Fibroblast of skin of abdomen (primary cell): ENCODE results near the gene GALNT13.

ENCODE experiments used
- DNase-seq: peaks from one replicate; pipeline ENCODE4 v3.0.0-alpha.2; 2013

Gene GALNT13

GRCh38 chr2:153946036-153946435 is 74.3 kb downstream of the GALNT13 start:
- no peak for DNase-seq

- DNase-seq = no peak
Measured at GRCh38 chr2:153953761-153954160, 82.0 kb downstream of the GALNT13 start.

GRCh38 chr2:153963256-153963655 is 91.5 kb downstream of the GALNT13 start:
- DNase-seq = no peak

GRCh38 chr2:153967248-153967973 is 95.7 kb downstream of the GALNT13 start:
- no peak for DNase-seq

GRCh38 chr2:153971250-153971649 is 99.5 kb downstream of the GALNT13 start:
- DNase-seq = no peak

GRCh38 chr2:153971855-153972254 is 100.1 kb downstream of the GALNT13 start:
- no peak for DNase-seq

GRCh38 chr2:153972412-153972811 is 100.7 kb downstream of the GALNT13 start:
- DNase-seq = no peak

- no peak for DNase-seq
Measured at GRCh38 chr2:153986488-153987229, 114.9 kb downstream of the GALNT13 start.

- DNase-seq = no peak
Measured at GRCh38 chr2:153990771-153991170, 119.0 kb downstream of the GALNT13 start.

GRCh38 chr2:154013514-154013913 is 141.8 kb downstream of the GALNT13 start:
- no peak for DNase-seq

- DNase-seq = no peak
Measured at GRCh38 chr2:154015233-154015632, 143.5 kb downstream of the GALNT13 start.

- DNase-seq = no peak
Measured at GRCh38 chr2:154029504-154029903, 157.8 kb downstream of the GALNT13 start.

- no peak for DNase-seq
Measured at GRCh38 chr2:154032220-154032619, 160.5 kb downstream of the GALNT13 start.

GRCh38 chr2:154046493-154046892 is 174.8 kb downstream of the GALNT13 start:
- DNase-seq = no peak

- DNase-seq = no peak
Measured at GRCh38 chr2:154048905-154049304, 177.2 kb downstream of the GALNT13 start.

GRCh38 chr2:154049561-154049960 is 177.8 kb downstream of the GALNT13 start:
- DNase-seq = no peak

GRCh38 chr2:154067124-154067523 is 195.4 kb downstream of the GALNT13 start:
- DNase-seq = no peak

- DNase-seq = no peak
Measured at GRCh38 chr2:154078926-154079325, 207.2 kb downstream of the GALNT13 start.

GRCh38 chr2:154092571-154092970 is 220.8 kb downstream of the GALNT13 start:
- DNase-seq = no peak

- DNase-seq = no peak
Measured at GRCh38 chr2:154093856-154094255, 222.1 kb downstream of the GALNT13 start.

GRCh38 chr2:154097833-154098398 is 226.2 kb downstream of the GALNT13 start:
- DNase-seq = no peak

GRCh38 chr2:154120706-154121105 is 249.0 kb downstream of the GALNT13 start:
- no peak for DNase-seq

- no peak for DNase-seq
Measured at GRCh38 chr2:154125891-154126290, 254.2 kb downstream of the GALNT13 start.

GRCh38 chr2:154130821-154131220 is 259.1 kb downstream of the GALNT13 start:
- no peak for DNase-seq
